K562 (cell line): ENCODE measurements around the gene FOXN3. TPM values are rescaled to one million over a fixed set of nuclear protein-coding genes. Genes with fewer than 3 reads are reported as not detected.

ENCODE experiments used
- ATAC-seq: fragments of 200-7000 bp; cut with Tn5 transposase; 3 replicates; pipeline ENCODE4 v1.9.1; 2020; ENCODE audit warnings: moderate library complexity
- BruUV-seq: library from RNA; stranded (reverse); fragments of 400-500 nt; replicated peaks from 2 replicates; lab custom pipeline; 2021; lab: Mats Ljungman, UMichigan
- CTCF ChIA-PET: fragments of 300-600 bp; formaldehyde crosslinking; extraction: SDS; loops from one replicate; lab custom pipeline; 2021; ENCODE audit warnings: low intra/inter-chr PET ratio; lab: Yijun Ruan, JAX
- POLR2A ChIA-PET: fragments of 300-600, 350-650 bp; sonication (Branson Sonifier 250); formaldehyde crosslinking; extraction: SDS; loops from one replicate; lab custom pipeline; 2021; ENCODE audit warnings: antibody characterized with exemption, inconsistent platforms; lab: Yijun Ruan, JAX
- DNase-seq, 4 experiments: peaks; one replicate each; pipeline versions ENCODE4 v3.0.0 to v3.0.0-alpha.2; 2011 to 2018; ENCODE audit warnings: low spot score in 3 of 4, mixed read lengths in 3 of 4; ENCODE audit errors: extremely low read depth in 1 of 4
- FAIRE-seq: peaks from 2 replicates; lab custom pipeline; 2011; peaks lifted over from hg19 to GRCh38; lab: Jason Lieb, UNC
- H2AFZ ChIP-seq: 2 replicates; pipeline ENCODE4 v1.6.0; 2011; ENCODE audit warnings: low read depth, low read length, control low read depth, inconsistent platforms
- H3K27ac ChIP-seq: fragments of 200-600 bp; 3 replicates; pipeline ENCODE4 v1.8.0; 2011; ENCODE audit warnings: low read depth, mild to moderate bottlenecking, control low read depth, inconsistent platforms, low read length, moderate library complexity, mixed read lengths; ENCODE audit errors: extremely low read depth
- H3K27me3 ChIP-seq, 2 experiments: fragments of 300-600 bp in 1 of 2; 2 replicates in 1 of 2; 3 replicates in 1 of 2; pipeline versions ENCODE4 v1.6.0 to v1.8.0; 2011; ENCODE audit warnings: inconsistent platforms in 2 of 2, low read length in 2 of 2, mild to moderate bottlenecking in 1 of 2, mixed read lengths in 1 of 2, moderate library complexity in 1 of 2; ENCODE audit not compliant: control insufficient read depth in 2 of 2, insufficient read depth in 2 of 2
- H3K36me3 ChIP-seq: fragments of 300-600 bp; 3 replicates; pipeline ENCODE4 v1.8.0; 2011; ENCODE audit warnings: mild to moderate bottlenecking, low read length, inconsistent platforms; ENCODE audit not compliant: control insufficient read depth, insufficient read depth
- H3K4me1 ChIP-seq, 2 experiments: fragments of 200-600 bp in 1 of 2; replicated peaks in 1 of 2; 2 replicates in 1 of 2; 3 replicates in 1 of 2; pipeline versions ENCODE4 v1.5.1 to v1.8.0; 2011; ENCODE audit warnings: inconsistent platforms in 2 of 2, low read length in 2 of 2, mild to moderate bottlenecking in 1 of 2, mixed read lengths in 1 of 2, moderate library complexity in 1 of 2; ENCODE audit not compliant: control insufficient read depth in 2 of 2, insufficient read depth in 2 of 2
- H3K4me2 ChIP-seq: 2 replicates; pipeline ENCODE4 v1.6.1; 2011; ENCODE audit warnings: low read length, control low read depth, inconsistent platforms, mixed read lengths; ENCODE audit not compliant: insufficient read depth
- H3K4me3 ChIP-seq: fragments of 200-600 bp; sonication (generic), shearing (Covaris generic); 2 replicates; pipeline ENCODE4 v1.5.1; 2016; ENCODE audit warnings: control low read depth, inconsistent platforms
- H3K79me2 ChIP-seq: fragments of 200-600 bp; 3 replicates; pipeline ENCODE4 v1.8.0; 2011; ENCODE audit warnings: low read length, inconsistent platforms; ENCODE audit not compliant: control insufficient read depth, insufficient read depth
- H3K9ac ChIP-seq, 2 experiments: 2 replicates each; pipeline versions ENCODE4 v1.6.0 to v1.6.1; 2011; ENCODE audit warnings: low read depth in 2 of 2, low read length in 2 of 2, control low read depth in 1 of 2, inconsistent platforms in 1 of 2, mild to moderate bottlenecking in 1 of 2, mixed read lengths in 1 of 2; ENCODE audit not compliant: insufficient read depth in 1 of 2
- H3K9me1 ChIP-seq: one replicate; pipeline ENCODE4 v1.6.0; 2011; ENCODE audit warnings: inconsistent platforms, mild to moderate bottlenecking, low read length, moderate library complexity; ENCODE audit not compliant: control insufficient read depth, insufficient read depth
- H3K9me3 ChIP-seq: replicated peaks from 2 replicates; pipeline ENCODE4 v1.5.1; 2011; ENCODE audit warnings: low read depth, low read length, inconsistent platforms; ENCODE audit not compliant: control insufficient read depth, insufficient read depth
- H4K20me1 ChIP-seq: replicated peaks from 2 replicates; pipeline ENCODE4 v1.6.1; 2011; ENCODE audit warnings: low read length, inconsistent platforms, mixed read lengths; ENCODE audit not compliant: control insufficient read depth, insufficient read depth
- DIDO1 ChIP-seq: fragments of 450-650 bp; IDR thresholded peaks from 2 replicates; pipeline ENCODE4 v1.6.1; 2016; ENCODE audit warnings: low read depth, missing biosample characterization, missing genetic modification characterization
- EZH2 ChIP-seq: IDR thresholded peaks from 2 replicates; pipeline ENCODE4 v1.6.1; 2012; ENCODE audit warnings: low read depth, mild to moderate bottlenecking, inconsistent platforms, low read length, borderline replicate concordance
- FOXM1 ChIP-seq, 2 experiments: fragments of 450-650 bp in 1 of 2; sonication (generic) in 1 of 2; formaldehyde crosslinking in 1 of 2; IDR thresholded peaks; 2 replicates each; pipeline versions ENCODE4 v1.6.1 to v1.9.0; 2017 to 2022; ENCODE audit warnings: low read depth in 2 of 2, mild to moderate bottlenecking in 2 of 2, missing genetic modification reagents in 1 of 2, moderate library complexity in 1 of 2
- HMBOX1 ChIP-seq: sonication (generic); IDR thresholded peaks from 2 replicates; pipeline ENCODE4 v1.6.1; 2016
- MCM5 ChIP-seq: fragments of 450-650 bp; IDR thresholded peaks from 2 replicates; pipeline ENCODE4 v1.6.1; 2016; ENCODE audit warnings: low read depth
- SLC30A9 ChIP-seq: fragments of 250-450 bp; sonication (Bioruptor Pico); IDR thresholded peaks from 2 replicates; pipeline ENCODE4 v1.8.0; 2022; ENCODE audit warnings: mild to moderate bottlenecking, moderate library complexity
- SNRNP70 ChIP-seq: fragments of 200-400 bp; formaldehyde crosslinking; optimal IDR thresholded peaks from 2 replicates; pipeline ENCODE3; 2017; ENCODE audit warnings: low read depth, low read length
- SRSF9 ChIP-seq: fragments of 200-400 bp; formaldehyde crosslinking; IDR thresholded peaks from 2 replicates; pipeline ENCODE4 v1.6.1; 2017; ENCODE audit warnings: low read depth, low read length, borderline replicate concordance
- ZBTB11 ChIP-seq, 3 experiments: fragments of 200-800 bp in 1 of 3; fragments of 250-450 bp in 1 of 3; fragments of 450-650 bp in 1 of 3; sonication (Bioruptor Pico) in 1 of 3; sonication (Bioruptor generic) in 1 of 3; formaldehyde crosslinking in 1 of 3; IDR thresholded peaks; 2 replicates each; pipeline versions ENCODE4 v1.6.1 to v1.8.0; 2016 to 2022; ENCODE audit warnings: mild to moderate bottlenecking in 2 of 3, missing genetic modification characterization in 2 of 3, missing compliant biosample characterization in 1 of 3, moderate library complexity in 1 of 3
- ZBTB17 ChIP-seq: fragments of 450-650 bp; formaldehyde crosslinking; IDR thresholded peaks from 2 replicates; pipeline ENCODE4 v1.4.0; 2020; ENCODE audit warnings: mild to moderate bottlenecking
- ZNF431 ChIP-seq: sonication (generic); formaldehyde crosslinking; IDR thresholded peaks from 2 replicates; pipeline ENCODE4 v1.8.0; 2022; ENCODE audit warnings: mild to moderate bottlenecking, missing genetic modification reagents
- ZNF583 ChIP-seq: fragments of 250-450 bp; sonication (Bioruptor Pico); IDR thresholded peaks from 2 replicates; pipeline ENCODE4 v1.4.0; 2020
- WGBS: fragments of 100-300 bp; shearing (Covaris generic); methylation state at CpG from one replicate; pipeline ENCODE4 v1.1.6; 2016; ENCODE audit warnings: low coverage, mixed read lengths; ENCODE audit not compliant: insufficient coverage; ENCODE audit errors: missing lambda C conversion rate; 5-methylcytosine and 5-hydroxymethylcytosine counted together
- in situ Hi-C: fragments of 300-500 bp; cut with MboI; formaldehyde crosslinking; loops from 4 replicates; pipeline ENCODE4 v1.15.0; 2018; ENCODE audit warnings: inconsistent platforms, mixed read lengths
- intact Hi-C: fragments of 100-400 bp; cut with micrococcal nuclease; formaldehyde crosslinking; loops from 2 replicates; pipeline ENCODE4 v1.14.2; 2022
- polyA plus RNA-seq, 8 experiments: library from polyadenylated mRNA; depleted of rRNA in 4 of 8; stranded (reverse) in 5 of 8; unstranded in 3 of 8; fragments of >200 nt; fragmentation: Nextera tagmentation in 2 of 8; fragmentation: Illumina TruSeq in 1 of 8; extraction: Ambion mirVana in 2 of 8; extraction: Trizol in 1 of 8; gene quantifications; 2 replicates each; pipeline versions ENCODE4 v1.2.1 to v1.2.3, GENCODE V29; 2011 to 2014; ENCODE audit warnings: inconsistent platforms in 1 of 8, missing spikeins in 1 of 8
- total RNA-seq, 7 experiments: library from RNA; depleted of rRNA in 6 of 7; stranded (reverse); fragments of >200 nt in 6 of 7; fragmentation: Illumina TruSeq in 2 of 7; extraction: Trizol in 2 of 7; gene quantifications; 2 replicates each; pipeline versions ENCODE4 v1.2.1 to v1.2.3, GENCODE V29; 2011 to 2021; ENCODE audit warnings: low replicate concordance in 1 of 7

Gene FOXN3
- total and polyA plus RNA-seq, 9 of the 15 experiments (the other 6 are each of a cell fraction or from before 2014, with no cell fraction given) = 0.07 to 1.3 (median 0.40) TPM

- no peak for ATAC-seq
Observed at GRCh38 chr14:89320381-89321000, 96.5 kb downstream of the FOXN3 start.

More at GRCh38 chr14:89320381-89321000, 96.5 kb downstream of the FOXN3 start:
- H3K4me2 ChIP-seq = no peak overlapping the region
- WGBS = 16% methylated on average over 5 of the region's 6 CpGs
- intact Hi-C loops (no loop called here), in situ Hi-C loops (no loop called here)
- DNase-seq (no peak), FAIRE-seq (no peak)
- TF ChIP-seq ZNF583 (CRISPR knock-in tag) (no peak), FOXM1 (IDR thresholded peaks at IDR 0.05; ENCODE audit: low read depth) (no peak), FOXM1 (CRISPR knock-in tag; IDR thresholded peaks at IDR 0.05; ENCODE audit: low read depth) (no peak), ZBTB11 (CRISPR knock-in tag; IDR thresholded peaks at IDR 0.05) (no peak), SRSF9 (no peak), ZBTB17 (CRISPR knock-in tag) (no peak), SLC30A9 (CRISPR knock-in tag) (no peak), MCM5 (no peak), HMBOX1 (no peak), DIDO1 (tag) (no peak), SNRNP70 (no peak), ZNF431 (no peak), EZH2 (no peak)
- ChIA-PET POLR2A (no interaction called here), CTCF (no interaction called here)
- H3K79me2 ChIP-seq = no peaks in the 10 kb centered on the region
- H3K9me1 ChIP-seq = no peaks in the 10 kb centered on the region
- H3K27ac ChIP-seq = no peak overlapping the region
- BruUV-seq = no TSS peak
- no peak overlapping the region for H3K4me3 ChIP-seq
- no peaks in the 10 kb centered on the region for H4K20me1 ChIP-seq
- no peak overlapping the region for H2AFZ ChIP-seq
- no peaks in the 10 kb centered on the region for H3K9me3 ChIP-seq
- H3K4me1 ChIP-seq = no peaks in the 10 kb centered on the region
- no peak overlapping the region for H3K9ac ChIP-seq
- H3K27me3 ChIP-seq = peaks cover 0 to 6% of the 10 kb centered on the region in 2 experiments; a peak in 2 of 5 replicates
- no peaks in the 10 kb centered on the region for H3K36me3 ChIP-seq
